NCI-H345 (cell line): ENCODE measurements around the gene POTEH.
"Not testable (repeated sequence)": the region's sequence is repeated elsewhere in the genome, so short reads cannot be mapped to it uniquely, and the experiment has no call there.

Experiments
- DNase-seq: peaks from one replicate; lab custom pipeline; 2025; lab: John Stamatoyannopoulos, UW

The POTEH gene

GRCh38 chr22:15738157-15738908, 48.5 kb downstream of the POTEH start:
- DNase-seq = not testable (repeated sequence)

GRCh38 chr22:15738909-15739391, 49.1 kb downstream of the POTEH start:
- DNase-seq = not testable (repeated sequence)

GRCh38 chr22:15747636-15748323, 58.0 kb downstream of the POTEH start:
- DNase-seq = not testable (repeated sequence)

GRCh38 chr22:15749181-15749970, 59.5 kb downstream of the POTEH start:
- DNase-seq = not testable (repeated sequence)

GRCh38 chr22:15759443-15760097, 69.7 kb downstream of the POTEH start:
- not testable (repeated sequence) for DNase-seq

GRCh38 chr22:15760388-15761150, 70.7 kb downstream of the POTEH start:
- not testable (repeated sequence) for DNase-seq

- DNase-seq = not testable (repeated sequence)
Measured at GRCh38 chr22:15761151-15761777, 71.4 kb downstream of the POTEH start.

- DNase-seq = not testable (repeated sequence)
Measured at GRCh38 chr22:15763559-15763958, 73.7 kb downstream of the POTEH start.
